Measurements from ENCODE around the gene ENTPD6. TPM values are rescaled to one million over a fixed set of nuclear protein-coding genes. Genes with fewer than 3 reads are reported as not detected.

The ENTPD6 gene
- total and polyA plus RNA-seq, 5 experiments from 2014 or later, result 39.9 to 110 (median 50.5) TPM

GRCh38 chr20:25245461-25245860 lies 49.9 kb downstream of the ENTPD6 start:
- H3K27me3 Mint-ChIP-seq, result peaks cover 0 to 6% (median 1%) of the 10 kb centered on the region in 5 donors
- DNase-seq (no peak), ATAC-seq (no peak)
- POLR2A ChIA-PET, result interaction anchor here (1.1 kb wide), 1 partner anchor 15 kb away, joined by 3 read pairs; no protein-coding TSS in a partner anchor
- peaks cover 0 to 7% (median 4%) of the 10 kb centered on the region in 3 donors for H3K36me3 Mint-ChIP-seq
- H3K9me3 Mint-ChIP-seq, result peaks cover 0 to 6% (median 2%) of the 10 kb centered on the region in 9 donors
- peaks cover 14 to 32% (median 23%) of the 10 kb centered on the region in 4 donors for H3K4me1 Mint-ChIP-seq
- peak overlapping the region in 2 of 10 donors; percentile 15 to 74 for H3K4me3 Mint-ChIP-seq
- H3K27ac Mint-ChIP-seq, result peak overlapping the region in 1 of 10 donors; percentile 51

- Mint-ChIP-seq H3K36me3 (peaks cover 0 to 7% (median 4%) of the 10 kb centered on the region in 3 donors), H3K4me1 (peaks cover 20 to 41% (median 32%) of the 10 kb centered on the region in 4 donors), H3K27ac (peak overlapping the region in 7 of 10 donors; percentile 34 to 79 (median 67)), H3K4me3 (peak overlapping the region; percentile 79 to 95 (median 88)), H3K9me3 (peaks cover 0 to 6% (median 2%) of the 10 kb centered on the region in 9 donors), H3K27me3 (peaks cover 0 to 6% (median 1%) of the 10 kb centered on the region in 5 donors)
- POLR2A ChIA-PET, result interaction anchor here (0.8 to 5.0 kb wide), 5 partner anchors 14 to 51 kb away, joined by 3 to 36 read pairs (median 3); partner anchors contain the start of gene ENTPD6
- DNase-seq (no peak), ATAC-seq (no peak)
Measured at GRCh38 chr20:25246182-25246999, 50.9 kb downstream of the ENTPD6 start.

GRCh38 chr20:25247000-25247517 lies 51.5 kb downstream of the ENTPD6 start:
- Mint-ChIP-seq H3K4me3 (peak overlapping the region; percentile 79 to 95 (median 88)), H3K4me1 (peaks cover 24 to 48% (median 39%) of the 10 kb centered on the region in 4 donors), H3K9me3 (peaks cover 0 to 6% (median 2%) of the 10 kb centered on the region in 9 donors), H3K27ac (peak overlapping the region in 9 of 10 donors; percentile 53 to 82 (median 73)), H3K36me3 (peaks cover 0 to 7% (median 4%) of the 10 kb centered on the region in 3 donors), H3K27me3 (peaks cover 0 to 6% (median 1%) of the 10 kb centered on the region in 5 donors)
- POLR2A ChIA-PET, result interaction anchor here (0.8 to 5.0 kb wide), 6 partner anchors 13 to 189 kb away, joined by 3 to 61 read pairs (median 12); partner anchors contain the start of genes ACSS1, ENTPD6 and GINS1
- DNase-seq (peak in 1 of 10 donors; percentile 17), ATAC-seq (peak in 1 of 2 donors; percentile 7)

GRCh38 chr20:25247518-25247955 lies 52.0 kb downstream of the ENTPD6 start:
- Mint-ChIP-seq H3K9me3 (peaks cover 0 to 6% (median 2%) of the 10 kb centered on the region in 9 donors), H3K4me3 (peak overlapping the region; percentile 84 to 96 (median 92)), H3K27ac (peak overlapping the region in 6 of 10 donors; percentile 65 to 93 (median 74)), H3K27me3 (peaks cover 0 to 6% (median 0%) of the 10 kb centered on the region in 5 donors), H3K36me3 (peaks cover 2 to 7% (median 4%) of the 10 kb centered on the region in 3 donors), H3K4me1 (peaks cover 24 to 53% (median 43%) of the 10 kb centered on the region in 4 donors)
- DNase-seq (peak in 2 of 10 donors; percentile 18 to 24), ATAC-seq (peak; percentile 29 to 39)
- POLR2A ChIA-PET, result interaction anchor here (0.8 to 5.0 kb wide), 8 partner anchors 10 to 190 kb away, joined by 3 to 61 read pairs (median 7); partner anchors contain the start of genes ACSS1, ENTPD6 and GINS1

GRCh38 chr20:25247956-25248785 lies 52.7 kb downstream of the ENTPD6 start, which contains the start of gene PYGB:
Gene PYGB (plus strand): TSS chr20:25248085. CDS start chr20:25248179, 94 bp downstream.
- H3K27me3 Mint-ChIP-seq, result peaks cover 0 to 4% (median 0%) of the 10 kb centered on the region in 5 donors
- ATAC-seq (peak; percentile 80 to 81), DNase-seq (peak; percentile 45 to 82 (median 74))
- H3K9me3 Mint-ChIP-seq, result peaks cover 0 to 6% (median 2%) of the 10 kb centered on the region in 9 donors
- POLR2A ChIA-PET, result interaction anchor here (0.9 to 5.0 kb wide), 7 partner anchors 9 to 190 kb away, joined by 3 to 61 read pairs (median 8); partner anchors contain the start of genes ACSS1, ENTPD6 and GINS1
- H3K4me1 Mint-ChIP-seq, result peaks cover 24 to 58% (median 47%) of the 10 kb centered on the region in 4 donors
- H3K4me3 Mint-ChIP-seq, result peak within 1 kb of the TSS; percentile 87 to 100 (median 96)
- H3K27ac Mint-ChIP-seq, result peak within 1 kb of the TSS; percentile 4 to 97 (median 92)
- H3K36me3 Mint-ChIP-seq, result peaks cover 4 to 6% (median 5%) of the 10 kb centered on the region in 3 donors

GRCh38 chr20:25248786-25249172 lies 53.3 kb downstream of the ENTPD6 start:
- Mint-ChIP-seq H3K27me3 (peaks cover 0 to under 1% (median 0%) of the 10 kb centered on the region in 5 donors), H3K4me3 (peak overlapping the region; percentile 87 to 100 (median 96)), H3K4me1 (peaks cover 26 to 61% (median 47%) of the 10 kb centered on the region in 4 donors), H3K27ac (peak overlapping the region; percentile 4 to 97 (median 92)), H3K9me3 (peaks cover 0 to under 1% (median 0%) of the 10 kb centered on the region in 9 donors), H3K36me3 (peaks cover 0 to 8% (median under 1%) of the 10 kb centered on the region in 3 donors)
- no peak for ATAC-seq
- POLR2A ChIA-PET, result interaction anchor here (1.8 to 5.0 kb wide), 4 partner anchors 9 to 191 kb away, joined by 8 to 61 read pairs (median 28); partner anchors contain the start of genes ACSS1 and ENTPD6
- peak in 3 of 10 donors; percentile 13 to 32 (median 25) for DNase-seq

- peak overlapping the region; percentile 87 to 100 (median 96) for H3K4me3 Mint-ChIP-seq
- POLR2A ChIA-PET, result interaction anchor here (1.1 to 5.0 kb wide), 5 partner anchors 8 to 192 kb away, joined by 3 to 61 read pairs (median 19); partner anchors contain the start of genes ACSS1 and ENTPD6
- H3K36me3 Mint-ChIP-seq, result peaks cover 0 to 8% (median 0%) of the 10 kb centered on the region in 3 donors
- H3K27me3 Mint-ChIP-seq, result no peaks in the 10 kb centered on the region
- ATAC-seq, result no peak
- H3K4me1 Mint-ChIP-seq, result peaks cover 28 to 62% (median 48%) of the 10 kb centered on the region in 4 donors
- no peak for DNase-seq
- H3K27ac Mint-ChIP-seq, result peak overlapping the region; percentile 22 to 92 (median 90)
- no peaks in the 10 kb centered on the region for H3K9me3 Mint-ChIP-seq
Measured at GRCh38 chr20:25249198-25249931, 53.9 kb downstream of the ENTPD6 start.

- Mint-ChIP-seq H3K4me1 (peaks cover 28 to 70% (median 55%) of the 10 kb centered on the region in 4 donors), H3K4me3 (peak overlapping the region; percentile 87 to 100 (median 96)), H3K27me3 (no peaks in the 10 kb centered on the region), H3K9me3 (no peaks in the 10 kb centered on the region), H3K27ac (peak overlapping the region in 7 of 10 donors; percentile 10 to 92 (median 86)), H3K36me3 (peaks cover 0 to 10% (median 0%) of the 10 kb centered on the region in 3 donors)
- POLR2A ChIA-PET, result interaction anchor here (1.1 to 5.0 kb wide), 3 partner anchors 10 to 55 kb away, joined by 3 to 61 read pairs (median 36); partner anchors contain the start of gene ENTPD6
- peak in 1 of 10 donors; percentile 29 for DNase-seq
- no peak for ATAC-seq
Measured at GRCh38 chr20:25250508-25250907, 55.0 kb downstream of the ENTPD6 start.

- no peaks in the 10 kb centered on the region for H3K9me3 Mint-ChIP-seq
- peaks cover 30 to 75% (median 58%) of the 10 kb centered on the region in 4 donors for H3K4me1 Mint-ChIP-seq
- peak overlapping the region in 6 of 10 donors; percentile 87 to 100 (median 97) for H3K4me3 Mint-ChIP-seq
- DNase-seq (no peak), ATAC-seq (no peak)
- peaks cover 0 to 10% (median 0%) of the 10 kb centered on the region in 3 donors for H3K36me3 Mint-ChIP-seq
- H3K27ac Mint-ChIP-seq, result peak overlapping the region in 8 of 10 donors; percentile 10 to 92 (median 48)
- POLR2A ChIA-PET, result interaction anchor here (1.4 to 5.0 kb wide), 3 partner anchors 9 to 55 kb away, joined by 4 to 61 read pairs (median 36); partner anchors contain the start of gene ENTPD6
- H3K27me3 Mint-ChIP-seq, result no peaks in the 10 kb centered on the region
Measured at GRCh38 chr20:25251019-25251418, 55.5 kb downstream of the ENTPD6 start.

GRCh38 chr20:25251558-25251957 lies 56.0 kb downstream of the ENTPD6 start:
- Mint-ChIP-seq H3K9me3 (no peaks in the 10 kb centered on the region), H3K27me3 (no peaks in the 10 kb centered on the region), H3K4me1 (peaks cover 33 to 76% (median 61%) of the 10 kb centered on the region in 4 donors), H3K27ac (peak overlapping the region in 7 of 10 donors; percentile 10 to 86 (median 41)), H3K4me3 (peak overlapping the region in 5 of 10 donors; percentile 30 to 98 (median 52)), H3K36me3 (peaks cover 0 to 10% (median 0%) of the 10 kb centered on the region in 3 donors)
- POLR2A ChIA-PET, result interaction anchor here (1.4 to 5.0 kb wide), 2 partner anchors 9 to 56 kb away, joined by 4 to 36 read pairs; partner anchors contain the start of gene ENTPD6
- ATAC-seq (no peak), DNase-seq (no peak)

All from naive thymus-derived CD8-positive, alpha-beta T cell (primary cell).